ENCODE data around the gene CEP55.

Gene CEP55

DNA sequence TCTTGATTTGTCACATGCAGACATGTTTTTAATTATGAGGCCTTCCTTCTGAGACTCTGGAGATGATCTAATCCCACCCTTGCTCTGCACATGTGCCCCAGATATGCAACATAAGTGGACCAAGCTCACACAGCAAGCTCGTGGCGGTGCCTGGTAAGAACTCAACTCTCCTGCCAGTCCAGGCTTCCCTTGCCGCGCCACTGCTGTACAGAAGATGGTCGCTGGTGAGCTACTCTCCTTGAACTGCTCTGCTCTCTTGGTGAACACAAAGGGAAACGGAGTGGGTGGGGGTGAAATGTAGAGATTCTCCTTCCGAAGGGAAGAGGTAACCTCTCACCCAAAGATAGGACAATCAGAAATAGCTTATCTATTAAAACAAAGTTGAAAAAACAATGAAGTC, 39.9 kb upstream of the CEP55 start:
- no peak overlapping the region for H3K4me3 ChIP-seq (ENCODE audit: low read depth, low read length)
- TF ChIP-seq, protein P1, sequence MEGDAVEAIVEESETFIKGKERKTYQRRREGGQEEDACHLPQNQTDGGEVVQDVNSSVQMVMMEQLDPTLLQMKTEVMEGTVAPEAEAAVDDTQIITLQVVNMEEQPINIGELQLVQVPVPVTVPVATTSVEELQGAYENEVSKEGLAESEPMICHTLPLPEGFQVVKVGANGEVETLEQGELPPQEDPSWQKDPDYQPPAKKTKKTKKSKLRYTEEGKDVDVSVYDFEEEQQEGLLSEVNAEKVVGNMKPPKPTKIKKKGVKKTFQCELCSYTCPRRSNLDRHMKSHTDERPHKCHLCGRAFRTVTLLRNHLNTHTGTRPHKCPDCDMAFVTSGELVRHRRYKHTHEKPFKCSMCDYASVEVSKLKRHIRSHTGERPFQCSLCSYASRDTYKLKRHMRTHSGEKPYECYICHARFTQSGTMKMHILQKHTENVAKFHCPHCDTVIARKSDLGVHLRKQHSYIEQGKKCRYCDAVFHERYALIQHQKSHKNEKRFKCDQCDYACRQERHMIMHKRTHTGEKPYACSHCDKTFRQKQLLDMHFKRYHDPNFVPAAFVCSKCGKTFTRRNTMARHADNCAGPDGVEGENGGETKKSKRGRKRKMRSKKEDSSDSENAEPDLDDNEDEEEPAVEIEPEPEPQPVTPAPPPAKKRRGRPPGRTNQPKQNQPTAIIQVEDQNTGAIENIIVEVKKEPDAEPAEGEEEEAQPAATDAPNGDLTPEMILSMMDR (IDR thresholded peaks at IDR 0.05; ENCODE audit: low read depth, low read length): no peak

DNA sequence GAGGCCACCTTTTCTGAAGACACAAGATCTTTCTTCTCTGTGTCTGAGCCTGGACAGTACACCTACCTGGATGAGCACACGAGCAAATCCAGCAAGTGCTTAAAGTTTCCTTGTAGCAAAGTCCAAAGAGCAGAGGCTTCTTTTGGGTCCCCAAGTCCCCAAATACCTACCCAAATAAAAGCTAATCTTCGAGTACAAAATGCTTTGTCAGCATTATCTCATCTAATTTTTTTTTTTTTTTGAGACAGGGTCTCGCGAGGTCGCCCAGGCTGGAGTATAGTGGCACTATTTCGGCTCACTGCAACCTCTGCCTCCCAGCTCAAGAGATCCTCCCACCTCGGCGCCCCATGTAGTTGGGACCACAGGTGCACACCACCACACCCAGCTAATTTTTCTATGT, 38.9 kb upstream of the CEP55 start:
- TF ChIP-seq, protein P1 (IDR thresholded peaks at IDR 0.05; ENCODE audit: low read depth, low read length): no peak
- H3K4me3 ChIP-seq (ENCODE audit: low read depth, low read length): no peak overlapping the region

DNA sequence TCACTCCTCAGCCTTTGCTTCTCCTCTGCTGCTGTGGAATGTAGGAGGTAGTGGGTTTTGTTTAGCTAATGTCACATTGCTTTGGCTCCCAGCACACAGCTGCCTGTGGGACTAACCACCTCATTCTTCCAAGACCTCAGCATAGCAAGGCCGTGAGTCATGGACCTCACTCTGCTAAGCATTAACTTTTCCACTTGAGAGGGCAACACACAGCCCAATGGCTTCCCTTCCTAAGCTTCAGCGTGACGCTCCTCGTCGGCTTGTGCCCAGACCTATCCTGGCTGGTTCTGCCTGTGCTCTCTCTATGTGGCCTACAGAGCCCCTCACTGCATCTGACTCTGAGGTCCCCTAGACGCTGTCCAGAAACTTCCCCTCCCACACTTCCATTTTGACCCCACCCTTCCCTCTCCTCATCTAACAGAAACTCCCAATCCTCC, 37.6 kb upstream of the CEP55 start:
- TF ChIP-seq, protein P1 (IDR thresholded peaks at IDR 0.05; ENCODE audit: low read depth, low read length): no peak
- H3K4me3 ChIP-seq (ENCODE audit: low read depth, low read length): peak overlapping the region; percentile 22

DNA sequence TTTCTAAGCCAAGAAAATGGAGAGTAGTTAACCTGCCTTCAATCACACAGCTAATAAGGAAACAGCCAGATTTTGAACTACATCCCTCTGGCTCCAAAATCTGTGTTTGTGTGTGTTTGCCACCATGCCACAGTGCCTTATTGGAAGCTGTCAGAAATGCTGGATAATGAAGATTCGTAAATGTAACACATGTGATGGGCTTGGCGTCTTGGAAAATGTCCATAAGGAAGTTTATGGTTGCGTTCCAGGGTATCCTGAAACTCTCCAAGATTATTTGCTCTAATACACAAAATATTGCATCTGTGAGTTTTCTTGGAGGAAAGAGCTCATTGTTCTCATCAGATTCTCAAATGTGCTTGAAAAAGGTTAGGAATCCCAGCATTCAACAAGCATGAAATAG, 36.9 kb upstream of the CEP55 start:
- TF ChIP-seq, protein P1 (IDR thresholded peaks at IDR 0.05; ENCODE audit: low read depth, low read length): no peak

DNA sequence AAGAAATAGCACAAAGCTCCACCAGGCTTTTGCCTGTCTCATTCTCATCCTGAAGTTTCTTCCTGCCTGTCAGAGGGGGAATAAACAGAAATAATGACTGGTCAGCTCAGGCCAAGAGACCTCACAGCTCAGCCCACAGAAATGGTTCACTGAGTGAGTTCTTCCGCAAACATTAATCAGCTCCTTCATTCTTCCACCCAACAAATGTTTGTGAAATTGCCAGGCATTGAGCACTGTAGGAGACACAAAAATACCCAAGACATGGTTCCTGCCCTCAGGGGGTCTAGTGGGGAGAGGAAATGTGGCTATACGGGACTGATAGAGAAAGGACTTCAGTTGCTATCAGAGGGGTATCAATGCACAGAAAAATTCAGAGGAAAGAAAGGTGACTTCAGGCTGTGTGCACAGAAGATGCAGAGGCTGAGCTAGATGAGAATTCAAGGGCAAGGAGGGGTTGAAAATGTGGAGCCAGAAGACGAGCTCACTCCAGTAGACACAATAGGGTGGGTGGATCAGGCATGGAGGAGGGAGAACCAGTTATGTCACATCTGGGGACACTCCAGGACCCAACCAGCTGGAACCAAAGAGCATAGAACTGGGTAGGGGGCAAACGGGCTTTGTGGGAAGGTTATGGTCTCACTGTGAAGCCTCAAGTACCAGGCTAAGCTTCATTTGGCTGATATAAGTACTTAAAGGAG, 35.2 kb upstream of the CEP55 start:
- H3K4me3 ChIP-seq (ENCODE audit: low read depth, low read length): no peak overlapping the region
- TF ChIP-seq, protein P1 (IDR thresholded peaks at IDR 0.05; ENCODE audit: low read depth, low read length): no peak

More for the DNA sequence above, 36.9 kb upstream of the CEP55 start:
- peak overlapping the region; percentile 22 for H3K4me3 ChIP-seq (ENCODE audit: low read depth, low read length)

DNA sequence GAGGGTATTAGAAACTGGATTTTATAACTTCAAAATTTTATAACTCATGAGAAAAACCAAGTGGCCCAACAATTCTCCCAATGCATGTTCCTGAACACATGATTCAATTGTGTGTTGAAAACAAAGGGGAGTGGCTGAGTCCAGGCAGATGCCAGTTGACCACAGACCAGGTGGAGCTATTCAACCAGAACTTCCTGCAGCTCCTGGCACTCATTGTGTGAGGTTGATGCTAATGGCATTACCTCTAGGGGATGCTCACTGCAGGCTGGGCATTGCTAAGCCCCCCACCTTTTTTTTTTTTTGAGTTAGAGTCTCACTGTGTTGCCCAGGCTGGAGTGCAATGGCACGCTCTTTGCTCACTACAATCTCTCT, 34.6 kb upstream of the CEP55 start:
- TF ChIP-seq, protein P1 (IDR thresholded peaks at IDR 0.05; ENCODE audit: low read depth, low read length): no peak

DNA sequence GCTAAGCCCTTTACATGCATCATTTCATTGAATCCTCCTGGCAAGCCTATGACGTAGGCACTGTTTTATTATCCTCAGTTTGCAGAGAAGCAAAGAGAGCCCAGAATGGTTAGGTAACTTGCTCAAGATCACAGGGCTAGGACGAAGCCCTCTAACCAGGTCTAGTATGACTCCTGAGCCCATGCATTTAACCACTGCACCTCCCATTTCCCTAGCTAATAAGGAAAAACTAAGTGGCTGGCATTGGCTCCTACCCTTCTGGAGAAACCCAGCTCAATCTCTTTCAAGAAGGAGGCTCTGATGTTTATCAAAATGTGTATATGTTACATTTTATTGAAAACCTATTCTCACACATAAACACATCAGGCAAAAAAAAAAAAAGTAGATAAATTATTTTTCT, 34.0 kb upstream of the CEP55 start:
- TF ChIP-seq, protein P1 (IDR thresholded peaks at IDR 0.05; ENCODE audit: low read depth, low read length): no peak
- H3K4me3 ChIP-seq (ENCODE audit: low read depth, low read length): no peak overlapping the region

More for the DNA sequence above, 34.6 kb upstream of the CEP55 start:
- no peak overlapping the region for H3K4me3 ChIP-seq (ENCODE audit: low read depth, low read length)

All from WI38 (cell line).